T-helper 2 cell treated with Interferon-gamma antibody and Interleukin-4, amounts not matched to agents 5 μg/mL and 100 μg/mL, for 36 hours (primary cell): ENCODE data around the gene IDH3A.

ENCODE experiments used
- DNase-seq: peaks from one replicate; pipeline ENCODE4 v3.0.0; 2021; ENCODE audit warnings: low spot score
- H3K27ac Mint-ChIP-seq: one replicate; pipeline ENCODE4 v1.8.0; 2021; ENCODE audit warnings: mild to moderate bottlenecking, mixed read lengths
- H3K27me3 Mint-ChIP-seq: one replicate; pipeline ENCODE4 v1.8.0; 2021; ENCODE audit warnings: low read depth, mixed read lengths
- H3K36me3 Mint-ChIP-seq: one replicate; pipeline ENCODE4 v1.8.0; 2021; ENCODE audit warnings: low read depth, mixed read lengths
- H3K4me1 Mint-ChIP-seq: one replicate; pipeline ENCODE4 v1.8.0; 2021; ENCODE audit warnings: low read depth, mixed read lengths
- H3K4me3 Mint-ChIP-seq: one replicate; pipeline ENCODE4 v1.8.0; 2022; ENCODE audit warnings: mild to moderate bottlenecking, moderate library complexity, mixed read lengths
- H3K9me3 Mint-ChIP-seq: one replicate; pipeline ENCODE4 v1.8.0; 2021; ENCODE audit warnings: mixed read lengths

Gene IDH3A

GRCh38 chr15:78149068-78149804 lies at the start of gene IDH3A:
IDH3A (plus strand) TSS chr15:78149362; CDS start chr15:78149404, 42 bp downstream.
- peak within 1 kb of the TSS; percentile 93 for H3K27ac Mint-ChIP-seq
- no peaks in the 10 kb centered on the region for H3K27me3 Mint-ChIP-seq
- H3K9me3 Mint-ChIP-seq, result no peaks in the 10 kb centered on the region
- DNase-seq, result peak; percentile 98
- H3K4me1 Mint-ChIP-seq, result peaks cover 44% of the 10 kb centered on the region
- H3K36me3 Mint-ChIP-seq, result peaks cover 15% of the 10 kb centered on the region
- H3K4me3 Mint-ChIP-seq, result peak within 1 kb of the TSS; percentile 97

GRCh38 chr15:78100886-78101285 lies 48.3 kb upstream of the IDH3A start:
- DNase-seq, result no peak
- peaks cover 45% of the 10 kb centered on the region for H3K4me1 Mint-ChIP-seq
- H3K27me3 Mint-ChIP-seq, result no peaks in the 10 kb centered on the region
- H3K36me3 Mint-ChIP-seq, result no peaks in the 10 kb centered on the region
- no peak overlapping the region for H3K4me3 Mint-ChIP-seq
- no peaks in the 10 kb centered on the region for H3K9me3 Mint-ChIP-seq
- H3K27ac Mint-ChIP-seq, result peak overlapping the region; percentile 21

- H3K4me3 Mint-ChIP-seq, result no peak overlapping the region
- peak overlapping the region; percentile 21 for H3K27ac Mint-ChIP-seq
- H3K36me3 Mint-ChIP-seq, result no peaks in the 10 kb centered on the region
- H3K9me3 Mint-ChIP-seq, result no peaks in the 10 kb centered on the region
- DNase-seq, result no peak
- peaks cover 50% of the 10 kb centered on the region for H3K4me1 Mint-ChIP-seq
- H3K27me3 Mint-ChIP-seq, result no peaks in the 10 kb centered on the region
Measured at GRCh38 chr15:78101423-78102105, 47.6 kb upstream of the IDH3A start.

- no peaks in the 10 kb centered on the region for H3K27me3 Mint-ChIP-seq
- no peaks in the 10 kb centered on the region for H3K36me3 Mint-ChIP-seq
- no peak for DNase-seq
- peak overlapping the region; percentile 89 for H3K27ac Mint-ChIP-seq
- H3K4me1 Mint-ChIP-seq, result peaks cover 53% of the 10 kb centered on the region
- no peaks in the 10 kb centered on the region for H3K9me3 Mint-ChIP-seq
- peak overlapping the region; percentile 38 for H3K4me3 Mint-ChIP-seq
Measured at GRCh38 chr15:78102211-78102610, 47.0 kb upstream of the IDH3A start.

GRCh38 chr15:78102741-78103140 lies 46.4 kb upstream of the IDH3A start:
- no peaks in the 10 kb centered on the region for H3K27me3 Mint-ChIP-seq
- DNase-seq, result no peak
- H3K27ac Mint-ChIP-seq, result peak overlapping the region; percentile 89
- H3K4me3 Mint-ChIP-seq, result peak overlapping the region; percentile 38
- H3K9me3 Mint-ChIP-seq, result no peaks in the 10 kb centered on the region
- H3K4me1 Mint-ChIP-seq, result peaks cover 58% of the 10 kb centered on the region
- no peaks in the 10 kb centered on the region for H3K36me3 Mint-ChIP-seq

- peak; percentile 76 for DNase-seq
- H3K4me1 Mint-ChIP-seq, result peaks cover 64% of the 10 kb centered on the region
- H3K27me3 Mint-ChIP-seq, result no peaks in the 10 kb centered on the region
- H3K36me3 Mint-ChIP-seq, result no peaks in the 10 kb centered on the region
- peak overlapping the region; percentile 89 for H3K27ac Mint-ChIP-seq
- peak overlapping the region; percentile 64 for H3K4me3 Mint-ChIP-seq
- no peaks in the 10 kb centered on the region for H3K9me3 Mint-ChIP-seq
Measured at GRCh38 chr15:78103406-78104118, 45.6 kb upstream of the IDH3A start.

GRCh38 chr15:78104119-78104479 lies 45.1 kb upstream of the IDH3A start:
- Mint-ChIP-seq H3K4me3 (peak overlapping the region; percentile 64), H3K9me3 (no peaks in the 10 kb centered on the region), H3K27ac (peak overlapping the region; percentile 89), H3K36me3 (no peaks in the 10 kb centered on the region), H3K27me3 (no peaks in the 10 kb centered on the region), H3K4me1 (peaks cover 64% of the 10 kb centered on the region)
- DNase-seq, result no peak

- H3K4me1 Mint-ChIP-seq, result peaks cover 64% of the 10 kb centered on the region
- no peaks in the 10 kb centered on the region for H3K36me3 Mint-ChIP-seq
- no peaks in the 10 kb centered on the region for H3K27me3 Mint-ChIP-seq
- DNase-seq, result no peak
- H3K9me3 Mint-ChIP-seq, result no peaks in the 10 kb centered on the region
- peak overlapping the region; percentile 89 for H3K27ac Mint-ChIP-seq
- peak overlapping the region; percentile 64 for H3K4me3 Mint-ChIP-seq
Measured at GRCh38 chr15:78104566-78105475, 44.3 kb upstream of the IDH3A start.

- H3K27me3 Mint-ChIP-seq, result no peaks in the 10 kb centered on the region
- no peaks in the 10 kb centered on the region for H3K36me3 Mint-ChIP-seq
- no peak for DNase-seq
- peak overlapping the region; percentile 89 for H3K27ac Mint-ChIP-seq
- H3K4me3 Mint-ChIP-seq, result peak overlapping the region; percentile 64
- no peaks in the 10 kb centered on the region for H3K9me3 Mint-ChIP-seq
- H3K4me1 Mint-ChIP-seq, result peaks cover 64% of the 10 kb centered on the region
Measured at GRCh38 chr15:78105476-78106241, 43.5 kb upstream of the IDH3A start.

GRCh38 chr15:78107471-78107870 lies 41.7 kb upstream of the IDH3A start:
- no peak overlapping the region for H3K4me3 Mint-ChIP-seq
- no peak for DNase-seq
- H3K27ac Mint-ChIP-seq, result no peak overlapping the region
- no peaks in the 10 kb centered on the region for H3K36me3 Mint-ChIP-seq
- peaks cover 52% of the 10 kb centered on the region for H3K4me1 Mint-ChIP-seq
- no peaks in the 10 kb centered on the region for H3K9me3 Mint-ChIP-seq
- H3K27me3 Mint-ChIP-seq, result no peaks in the 10 kb centered on the region

GRCh38 chr15:78108300-78109084 lies 40.7 kb upstream of the IDH3A start:
- Mint-ChIP-seq H3K27ac (no peak overlapping the region), H3K4me3 (no peak overlapping the region), H3K36me3 (no peaks in the 10 kb centered on the region), H3K9me3 (no peaks in the 10 kb centered on the region), H3K27me3 (no peaks in the 10 kb centered on the region), H3K4me1 (peaks cover 48% of the 10 kb centered on the region)
- peak; percentile 73 for DNase-seq

GRCh38 chr15:78109156-78109555 lies 40.0 kb upstream of the IDH3A start:
- H3K4me1 Mint-ChIP-seq, result peaks cover 44% of the 10 kb centered on the region
- no peaks in the 10 kb centered on the region for H3K36me3 Mint-ChIP-seq
- no peak overlapping the region for H3K27ac Mint-ChIP-seq
- H3K4me3 Mint-ChIP-seq, result no peak overlapping the region
- no peak for DNase-seq
- H3K27me3 Mint-ChIP-seq, result no peaks in the 10 kb centered on the region
- no peaks in the 10 kb centered on the region for H3K9me3 Mint-ChIP-seq
